PC-3 (cell line): ENCODE measurements around the gene TRAPPC11. TPM values are rescaled to one million over a fixed set of nuclear protein-coding genes. Genes with fewer than 3 reads are reported as not detected.

Experiments
- ATAC-seq: fragments of 200-7000 bp; cut with Tn5 transposase; 2 replicates; pipeline ENCODE4 v1.9.1; 2020; ENCODE audit warnings: mild to moderate bottlenecking, moderate library complexity
- BruUV-seq: library from RNA; stranded (reverse); fragments of 400-500 nt; replicated peaks from 2 replicates; lab custom pipeline; 2021; lab: Mats Ljungman, UMichigan
- CTCF ChIA-PET: fragments of 300-600 bp; sonication (Branson Sonifier 250); formaldehyde crosslinking; loops from one replicate; lab custom pipeline; 2022; ENCODE audit warnings: antibody characterized with exemption; lab: Charles Lee
- POLR2A ChIA-PET: fragments of 300-600 bp; sonication (Branson Sonifier 250); formaldehyde crosslinking; loops from one replicate; lab custom pipeline; 2022; ENCODE audit warnings: antibody characterized with exemption; ENCODE audit not compliant: unreplicated experiment; lab: Charles Lee
- DNase-seq: peaks from one replicate; pipeline ENCODE4 v3.0.0-alpha.2; 2015
- H2AFZ ChIP-seq: fragments of 300-600 bp; sonication (generic); 2 replicates; pipeline ENCODE4 v1.6.0; 2016; ENCODE audit warnings: antibody characterized with exemption, low read length
- H3F3A ChIP-seq: fragments of 300-600 bp; sonication (generic); one replicate; pipeline ENCODE4 v1.6.0; 2017; ENCODE audit warnings: antibody characterized with exemption, low read length, control low read depth, mild to moderate bottlenecking; ENCODE audit not compliant: unreplicated experiment
- H3K27ac ChIP-seq: fragments of 300-600 bp; sonication (generic); 2 replicates; pipeline ENCODE4 v1.5.1; 2016; ENCODE audit warnings: mild to moderate bottlenecking, low read length
- H3K27me3 ChIP-seq: fragments of 300-600 bp; sonication (generic); 2 replicates; pipeline ENCODE4 v1.6.1; 2016; ENCODE audit warnings: low read length, mixed read lengths
- H3K36me3 ChIP-seq: fragments of 300-600 bp; sonication (generic); 2 replicates; pipeline ENCODE4 v1.6.1; 2016; ENCODE audit warnings: low read depth, mixed run types, low read length, mixed read lengths
- H3K4me1 ChIP-seq: fragments of 300-600 bp; sonication (generic); 2 replicates; pipeline ENCODE4 v1.5.1; 2016; ENCODE audit warnings: low read length; ENCODE audit not compliant: insufficient read depth
- H3K4me2 ChIP-seq: fragments of 300-600 bp; sonication (generic); 2 replicates; pipeline ENCODE4 v1.6.0; 2016; ENCODE audit warnings: low read length
- H3K4me3 ChIP-seq: fragments of 300-600 bp; sonication (generic); 2 replicates; pipeline ENCODE4 v1.5.1; 2016; ENCODE audit warnings: mild to moderate bottlenecking, low read length, mixed read lengths
- H3K79me2 ChIP-seq: fragments of 300-600 bp; sonication (generic); 2 replicates; pipeline ENCODE4 v1.6.1; 2017; ENCODE audit warnings: low read length, mixed read lengths
- H3K9ac ChIP-seq: fragments of 300-600 bp; sonication (generic); 2 replicates; pipeline ENCODE4 v1.6.0; 2016; ENCODE audit warnings: mild to moderate bottlenecking, low read length
- H3K9me2 ChIP-seq: fragments of 300-600 bp; sonication (generic); replicated peaks from 2 replicates; pipeline ENCODE4 v1.6.1; 2016; ENCODE audit warnings: mixed run types, low read length, mixed read lengths
- H3K9me3 ChIP-seq: fragments of 300-600 bp; sonication (generic); 2 replicates; pipeline ENCODE4 v1.6.1; 2016; ENCODE audit warnings: low read length, mixed read lengths
- H4K20me1 ChIP-seq: fragments of 300-600 bp; sonication (generic); 2 replicates; pipeline ENCODE4 v1.6.1; 2016; ENCODE audit warnings: low read length, mixed read lengths
- EZH2 ChIP-seq: fragments of 300-600 bp; sonication (generic); IDR thresholded peaks from one replicate; pipeline ENCODE4 v1.6.1; 2017; ENCODE audit warnings: antibody characterized with exemption, mild to moderate bottlenecking, low read length; ENCODE audit not compliant: unreplicated experiment
- EZH2phosphoT487 ChIP-seq: fragments of 300-600 bp; sonication (generic); IDR thresholded peaks from 2 replicates; pipeline ENCODE4 v1.6.1; 2018; ENCODE audit warnings: mild to moderate bottlenecking, antibody characterized with exemption, low read length, borderline replicate concordance
- intact Hi-C: fragments of 100-400 bp; cut with micrococcal nuclease; formaldehyde crosslinking; loops from 2 replicates; pipeline ENCODE4 v1.9.0; 2023
- total RNA-seq: library from RNA; depleted of rRNA; stranded (reverse); fragments of >200 nt; gene quantifications from 2 replicates; pipeline ENCODE4 v1.2.3, GENCODE V29; 2014
- TF ChIP-seq, protein P1 (sequence below): fragments of 300-600 bp; sonication (generic); conservative IDR thresholded peaks from 2 replicates; pipeline ENCODE4 v1.5.1; 2017; ENCODE audit warnings: antibody characterized with exemption, low read depth, mild to moderate bottlenecking, low read length

TRAPPC11 gene
- total RNA-seq, 1 experiment from 2014 or later: 20.0 TPM

DNA sequence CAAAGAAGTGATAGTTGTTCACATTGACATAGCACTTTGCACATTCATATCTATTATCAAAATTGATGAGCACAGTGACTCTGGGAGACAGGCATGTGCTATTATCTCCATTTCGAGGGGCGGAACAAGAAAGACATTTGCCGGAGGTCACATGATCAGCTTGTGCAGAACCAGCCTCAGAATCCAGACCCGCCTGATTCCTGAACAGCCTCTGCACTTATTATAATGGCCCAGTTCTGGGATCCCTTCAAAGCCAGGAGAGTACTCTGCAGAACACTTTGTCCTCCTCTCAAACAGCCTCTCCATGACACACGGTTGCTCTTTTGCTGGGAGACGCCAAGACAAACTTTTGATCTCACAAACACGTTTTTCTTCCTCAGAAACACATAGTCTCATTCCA, 48.5 kb upstream of the TRAPPC11 start:
- ChIA-PET POLR2A (no interaction called here), CTCF (no interaction called here)
- ATAC-seq (no peak), DNase-seq (no peak)
- no peaks in the 10 kb centered on the region for H4K20me1 ChIP-seq
- H3K4me3 ChIP-seq: no peak overlapping the region
- no peaks in the 10 kb centered on the region for H3K27me3 ChIP-seq
- H3K4me1 ChIP-seq: peaks cover 8% of the 10 kb centered on the region; the same call in 1 of the 2 replicates
- H3F3A ChIP-seq: no peaks in the 10 kb centered on the region
- no peaks in the 10 kb centered on the region for H3K79me2 ChIP-seq
- no peak overlapping the region for H3K4me2 ChIP-seq
- TF ChIP-seq, protein P1, sequence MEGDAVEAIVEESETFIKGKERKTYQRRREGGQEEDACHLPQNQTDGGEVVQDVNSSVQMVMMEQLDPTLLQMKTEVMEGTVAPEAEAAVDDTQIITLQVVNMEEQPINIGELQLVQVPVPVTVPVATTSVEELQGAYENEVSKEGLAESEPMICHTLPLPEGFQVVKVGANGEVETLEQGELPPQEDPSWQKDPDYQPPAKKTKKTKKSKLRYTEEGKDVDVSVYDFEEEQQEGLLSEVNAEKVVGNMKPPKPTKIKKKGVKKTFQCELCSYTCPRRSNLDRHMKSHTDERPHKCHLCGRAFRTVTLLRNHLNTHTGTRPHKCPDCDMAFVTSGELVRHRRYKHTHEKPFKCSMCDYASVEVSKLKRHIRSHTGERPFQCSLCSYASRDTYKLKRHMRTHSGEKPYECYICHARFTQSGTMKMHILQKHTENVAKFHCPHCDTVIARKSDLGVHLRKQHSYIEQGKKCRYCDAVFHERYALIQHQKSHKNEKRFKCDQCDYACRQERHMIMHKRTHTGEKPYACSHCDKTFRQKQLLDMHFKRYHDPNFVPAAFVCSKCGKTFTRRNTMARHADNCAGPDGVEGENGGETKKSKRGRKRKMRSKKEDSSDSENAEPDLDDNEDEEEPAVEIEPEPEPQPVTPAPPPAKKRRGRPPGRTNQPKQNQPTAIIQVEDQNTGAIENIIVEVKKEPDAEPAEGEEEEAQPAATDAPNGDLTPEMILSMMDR: no peak
- TF ChIP-seq EZH2 (no peak), EZH2phosphoT487 (no peak)
- no peaks in the 10 kb centered on the region for H3K36me3 ChIP-seq
- no TSS peak for BruUV-seq
- H3K9ac ChIP-seq: no peak overlapping the region
- H2AFZ ChIP-seq: no peak overlapping the region
- intact Hi-C loops: no loop called here
- no peaks in the 10 kb centered on the region for H3K9me3 ChIP-seq
- no peak overlapping the region for H3K27ac ChIP-seq
- no peaks in the 10 kb centered on the region for H3K9me2 ChIP-seq

DNA sequence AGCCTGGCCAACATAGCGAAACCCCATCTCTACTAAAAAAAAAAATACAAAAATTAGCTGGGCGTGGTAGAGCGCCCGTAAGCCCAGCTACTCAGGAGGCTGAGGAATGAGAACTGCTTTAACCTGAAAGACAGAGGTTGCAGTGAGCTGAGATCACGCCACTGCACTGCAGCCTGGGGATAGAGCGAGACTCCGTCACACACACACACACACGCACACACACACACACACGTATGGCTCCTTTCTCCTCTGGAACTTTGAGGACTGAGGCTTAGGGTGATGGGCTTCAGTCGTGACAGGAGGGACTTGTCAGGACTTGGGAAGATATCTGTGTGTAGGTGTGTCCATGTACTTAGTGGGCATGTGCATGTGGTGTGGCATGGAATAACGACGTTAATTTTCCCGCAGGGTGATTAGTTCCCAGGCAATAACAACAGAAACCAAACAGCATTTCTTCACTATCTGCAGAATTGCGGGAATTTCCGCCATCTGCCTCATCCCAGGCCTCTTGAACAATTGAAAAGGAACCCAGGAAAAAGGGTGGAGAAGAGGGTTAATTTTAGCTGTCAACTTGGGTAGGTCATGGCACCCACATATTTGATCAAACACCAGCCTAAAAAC, 47.8 kb upstream of the TRAPPC11 start:
- Histone ChIP-seq H3K36me3 (no peaks in the 10 kb centered on the region), H3K4me1 (peaks cover 8% of the 10 kb centered on the region; the same call in 1 of the 2 replicates), H3F3A (no peaks in the 10 kb centered on the region), H2AFZ (no peak overlapping the region), H3K27me3 (no peaks in the 10 kb centered on the region), H3K4me2 (no peak overlapping the region), H3K9me2 (no peaks in the 10 kb centered on the region), H4K20me1 (no peaks in the 10 kb centered on the region), H3K4me3 (no peak overlapping the region), H3K9me3 (no peaks in the 10 kb centered on the region), H3K79me2 (no peaks in the 10 kb centered on the region), H3K27ac (no peak overlapping the region), H3K9ac (no peak overlapping the region)
- ATAC-seq (no peak), DNase-seq (no peak)
- no peak for TF ChIP-seq EZH2phosphoT487
- no peak for TF ChIP-seq EZH2
- TF ChIP-seq, protein P1: no peak
- BruUV-seq: no TSS peak
- ChIA-PET POLR2A (no interaction called here), CTCF (no interaction called here)
- intact Hi-C loops: no loop called here
